ENCODE results near the gene ANO3. TPM values are rescaled to one million over a fixed set of nuclear protein-coding genes. Genes with fewer than 3 reads are reported as not detected.
A peak's percentile ranks its signal among the peaks of the same experiment; 100 is the strongest.
"Not testable (repeated sequence)": the region's sequence is repeated elsewhere in the genome, so short reads cannot be mapped to it uniquely, and the experiment has no call there.

Gene ANO3
- total RNA-seq, 6 experiments from 2014 or later, result 0.02 to 0.10 (median 0.05) TPM; not detected in 1

DNA sequence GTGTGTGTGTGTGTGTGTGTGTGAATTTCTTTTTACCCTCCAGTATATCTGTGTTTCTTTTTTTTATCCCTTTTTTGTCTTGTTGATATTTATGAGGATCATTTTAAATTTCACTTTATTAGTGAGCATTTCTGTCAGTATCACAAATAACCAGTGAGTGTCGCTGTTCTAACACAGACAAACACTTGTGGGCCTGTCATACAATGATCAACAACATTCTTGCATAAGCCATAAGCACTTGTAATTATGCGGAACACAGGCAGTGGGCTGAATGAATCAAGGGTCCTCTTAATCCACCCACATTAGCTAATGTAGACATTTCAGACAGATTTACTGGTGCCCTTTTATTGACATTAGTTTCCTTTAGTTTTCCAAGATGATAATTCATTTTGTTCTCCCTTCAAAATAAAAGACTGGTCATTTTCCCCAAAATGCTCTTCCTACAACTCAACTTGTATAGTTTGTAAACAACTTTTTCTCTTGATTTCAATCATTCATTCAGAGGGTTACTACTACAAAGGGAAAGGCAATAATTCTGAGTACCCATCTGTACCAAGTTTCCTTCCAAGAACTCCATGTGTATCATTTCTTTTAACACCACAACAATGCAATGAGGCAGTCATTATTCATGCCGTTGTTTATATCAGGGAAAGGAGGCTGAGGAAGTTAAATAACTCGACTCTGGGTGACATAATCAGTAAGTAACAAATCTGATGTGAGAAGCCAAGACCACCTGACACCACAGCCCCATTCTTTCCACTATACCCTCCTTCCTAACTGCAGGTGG lies 34.5 kb upstream of the ANO3 start:
- no peak overlapping the region for H3K27ac Mint-ChIP-seq
- DNase-seq, result peak; percentile 50
- H3K27me3 Mint-ChIP-seq (ENCODE audit: insufficient read depth), result no peaks in the 10 kb centered on the region; the same call in 1 of the 2 replicates
- H3K4me3 Mint-ChIP-seq, result no peak overlapping the region
- no peaks in the 10 kb centered on the region for H3K36me3 Mint-ChIP-seq (ENCODE audit: low read depth)
- H3K4me1 Mint-ChIP-seq (ENCODE audit: low read depth), result no peaks in the 10 kb centered on the region
- H3K9me3 Mint-ChIP-seq, result no peaks in the 10 kb centered on the region
- TF ChIP-seq, protein P1, sequence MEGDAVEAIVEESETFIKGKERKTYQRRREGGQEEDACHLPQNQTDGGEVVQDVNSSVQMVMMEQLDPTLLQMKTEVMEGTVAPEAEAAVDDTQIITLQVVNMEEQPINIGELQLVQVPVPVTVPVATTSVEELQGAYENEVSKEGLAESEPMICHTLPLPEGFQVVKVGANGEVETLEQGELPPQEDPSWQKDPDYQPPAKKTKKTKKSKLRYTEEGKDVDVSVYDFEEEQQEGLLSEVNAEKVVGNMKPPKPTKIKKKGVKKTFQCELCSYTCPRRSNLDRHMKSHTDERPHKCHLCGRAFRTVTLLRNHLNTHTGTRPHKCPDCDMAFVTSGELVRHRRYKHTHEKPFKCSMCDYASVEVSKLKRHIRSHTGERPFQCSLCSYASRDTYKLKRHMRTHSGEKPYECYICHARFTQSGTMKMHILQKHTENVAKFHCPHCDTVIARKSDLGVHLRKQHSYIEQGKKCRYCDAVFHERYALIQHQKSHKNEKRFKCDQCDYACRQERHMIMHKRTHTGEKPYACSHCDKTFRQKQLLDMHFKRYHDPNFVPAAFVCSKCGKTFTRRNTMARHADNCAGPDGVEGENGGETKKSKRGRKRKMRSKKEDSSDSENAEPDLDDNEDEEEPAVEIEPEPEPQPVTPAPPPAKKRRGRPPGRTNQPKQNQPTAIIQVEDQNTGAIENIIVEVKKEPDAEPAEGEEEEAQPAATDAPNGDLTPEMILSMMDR (IDR thresholded peaks at IDR 0.05), result peak; percentile 75

DNA sequence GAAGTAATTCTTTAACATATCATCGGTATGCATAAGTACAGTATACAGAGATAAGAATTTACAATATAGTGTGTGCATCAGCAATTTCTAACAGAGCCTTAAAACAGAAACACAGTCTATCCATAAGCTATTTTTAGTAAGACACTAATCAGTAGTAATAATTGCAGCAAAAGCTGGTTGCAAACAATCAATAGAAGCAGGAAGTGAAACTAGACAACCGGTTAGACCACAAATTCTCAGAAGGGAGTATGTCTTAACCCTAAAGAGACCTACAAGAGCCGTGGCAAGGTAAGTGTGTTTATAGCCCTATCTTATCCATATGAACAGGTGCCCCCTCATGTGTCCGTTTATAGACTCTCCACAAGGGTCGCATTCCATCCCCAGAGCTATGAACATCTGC lies 15.6 kb upstream of the ANO3 start:
- H3K4me3 Mint-ChIP-seq; DNase-seq; H3K27ac Mint-ChIP-seq; H3K4me1 Mint-ChIP-seq (ENCODE audit: low read depth); H3K36me3 Mint-ChIP-seq (ENCODE audit: low read depth); H3K9me3 Mint-ChIP-seq: not testable (repeated sequence)
- H3K27me3 Mint-ChIP-seq (ENCODE audit: insufficient read depth), result peaks cover 12% of the 10 kb centered on the region; the same call in 1 of the 2 replicates

DNA sequence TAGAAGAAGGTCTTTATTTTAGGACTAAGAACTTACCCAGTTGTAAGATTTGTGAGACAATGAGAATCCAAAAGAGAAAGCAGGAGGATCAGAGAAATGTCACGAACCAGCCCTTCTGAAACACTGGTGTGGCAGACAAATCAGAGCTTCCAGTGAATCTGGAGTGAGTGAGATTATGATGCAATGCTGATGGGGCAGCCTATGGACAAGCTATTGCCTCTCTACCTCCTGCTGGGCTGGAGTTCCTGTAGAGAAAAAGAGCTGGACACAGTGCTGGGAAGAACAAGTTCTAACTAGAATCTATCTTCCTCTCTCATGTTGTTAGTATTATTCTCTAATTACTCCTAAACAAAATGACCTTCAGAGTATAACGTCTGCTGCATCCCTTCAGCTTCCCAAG lies 12.0 kb upstream of the ANO3 start:
- TF ChIP-seq, protein P1 (IDR thresholded peaks at IDR 0.05), result no peak
- no peaks in the 10 kb centered on the region for H3K36me3 Mint-ChIP-seq (ENCODE audit: low read depth)
- no peaks in the 10 kb centered on the region for H3K9me3 Mint-ChIP-seq
- H3K4me3 Mint-ChIP-seq, result no peak overlapping the region
- peaks cover 8% of the 10 kb centered on the region; the same call in 1 of the 2 replicates for H3K27me3 Mint-ChIP-seq (ENCODE audit: insufficient read depth)
- H3K4me1 Mint-ChIP-seq (ENCODE audit: low read depth), result no peaks in the 10 kb centered on the region
- H3K27ac Mint-ChIP-seq, result no peak overlapping the region
- no peak for DNase-seq

DNA sequence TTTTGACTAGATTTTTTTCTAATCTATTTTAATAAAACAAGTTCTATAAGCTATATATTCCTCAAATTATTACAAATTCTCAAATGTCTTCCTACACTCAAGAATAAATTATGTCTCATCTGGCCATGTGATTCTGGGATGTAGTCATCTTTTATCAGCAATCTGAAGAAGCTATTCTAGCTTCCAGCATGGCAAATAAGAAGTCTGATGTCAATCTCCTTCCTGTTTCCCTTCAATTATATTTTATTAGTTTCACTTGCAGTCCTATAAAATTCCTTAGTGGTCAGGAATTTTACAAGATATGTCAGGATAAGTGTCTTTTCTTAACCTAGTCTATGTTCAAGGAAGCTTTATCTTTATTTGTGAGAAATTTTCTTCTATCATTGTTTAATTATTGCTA lies 10.4 kb upstream of the ANO3 start:
- Mint-ChIP-seq H3K27ac (no peak overlapping the region), H3K9me3 (no peaks in the 10 kb centered on the region), H3K27me3 (ENCODE audit: insufficient read depth) (peaks cover 3% of the 10 kb centered on the region; the same call in 1 of the 2 replicates), H3K4me1 (ENCODE audit: low read depth) (no peaks in the 10 kb centered on the region), H3K4me3 (no peak overlapping the region), H3K36me3 (ENCODE audit: low read depth) (no peaks in the 10 kb centered on the region)
- TF ChIP-seq, protein P1 (IDR thresholded peaks at IDR 0.05), result no peak
- DNase-seq, result no peak

DNA sequence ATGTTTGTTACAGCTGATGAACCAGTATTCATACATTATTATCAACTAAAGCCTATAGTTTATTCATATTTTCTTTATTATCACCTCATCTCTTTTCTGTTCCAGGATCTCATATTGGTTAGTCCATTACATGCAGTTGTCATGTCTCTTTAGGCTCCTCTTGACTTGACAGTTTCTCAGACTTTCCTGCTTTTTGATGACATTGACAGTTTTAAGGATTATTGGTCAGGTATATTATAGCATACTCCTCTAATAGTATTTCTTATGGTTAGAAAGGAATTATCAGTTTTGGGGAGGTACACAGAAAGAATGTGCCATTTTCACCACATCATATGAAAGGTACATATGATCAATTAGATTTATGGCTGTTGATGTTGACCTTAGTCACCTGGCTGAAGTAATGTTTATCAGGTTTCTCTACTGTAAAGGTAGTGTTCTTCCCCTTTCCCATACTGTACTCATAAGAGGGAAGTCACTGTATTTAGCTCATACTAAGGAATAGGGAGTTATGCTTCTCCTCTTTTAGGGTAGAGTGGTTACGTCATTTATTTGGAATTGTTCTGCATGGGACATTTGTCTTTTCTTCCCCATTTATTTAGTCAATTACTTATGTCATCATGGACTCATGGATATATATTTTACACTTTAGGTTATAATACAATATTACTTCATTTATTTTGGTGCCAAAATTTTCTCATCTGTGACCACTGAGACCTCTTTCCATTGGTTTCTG lies 9.4 kb upstream of the ANO3 start:
- no peaks in the 10 kb centered on the region; the same call in 1 of the 2 replicates for H3K27me3 Mint-ChIP-seq (ENCODE audit: insufficient read depth)
- H3K27ac Mint-ChIP-seq, result no peak overlapping the region
- TF ChIP-seq, protein P1 (IDR thresholded peaks at IDR 0.05), result no peak
- no peaks in the 10 kb centered on the region for H3K36me3 Mint-ChIP-seq (ENCODE audit: low read depth)
- no peak for DNase-seq
- H3K9me3 Mint-ChIP-seq, result no peaks in the 10 kb centered on the region
- H3K4me1 Mint-ChIP-seq (ENCODE audit: low read depth), result no peaks in the 10 kb centered on the region
- no peak overlapping the region for H3K4me3 Mint-ChIP-seq

DNA sequence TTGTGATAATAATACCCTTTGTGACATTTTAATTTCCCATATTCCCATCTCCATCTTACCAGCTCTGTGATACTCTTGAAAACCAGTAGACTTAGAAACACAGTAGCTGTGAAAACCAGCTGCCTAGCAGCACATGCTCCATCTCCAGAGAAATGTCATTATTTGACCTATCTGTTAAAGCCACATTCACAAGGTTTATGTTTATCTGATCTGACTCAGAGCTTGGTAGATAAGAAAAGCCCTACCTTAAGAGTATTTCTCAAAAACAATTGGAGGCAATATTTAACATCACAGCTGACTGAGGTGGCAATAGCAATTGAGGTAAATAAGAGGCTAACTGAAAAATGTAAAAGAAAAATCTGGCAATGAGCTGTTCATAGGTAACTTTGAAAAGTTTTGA lies 8.1 kb upstream of the ANO3 start:
- no peak for DNase-seq
- Mint-ChIP-seq H3K9me3 (no peaks in the 10 kb centered on the region), H3K4me3 (no peak overlapping the region), H3K4me1 (ENCODE audit: low read depth) (no peaks in the 10 kb centered on the region), H3K27ac (no peak overlapping the region), H3K27me3 (ENCODE audit: insufficient read depth) (no peaks in the 10 kb centered on the region), H3K36me3 (ENCODE audit: low read depth) (no peaks in the 10 kb centered on the region)
- TF ChIP-seq, protein P1 (IDR thresholded peaks at IDR 0.05), result no peak

Data from HFFc6 (cell line).